Measurements from ENCODE around the gene MAGI2.

The MAGI2 gene

GRCh38 chr7:79420464-79420863, 33.0 kb downstream of the MAGI2 start:
- no peak for DNase-seq
- H3K36me3 ChIP-seq (ENCODE audit: control insufficient read depth, insufficient read depth, low read length), result no peaks in the 10 kb centered on the region
- no peaks in the 10 kb centered on the region for H3K27me3 ChIP-seq (replicated peaks; ENCODE audit: control insufficient read depth, insufficient read depth, low read length, poor library complexity, severe bottlenecking)
- no peak overlapping the region for H3K27ac ChIP-seq (ENCODE audit: insufficient read depth, low read length, poor library complexity, severe bottlenecking)
- H3K9me3 ChIP-seq (ENCODE audit: control insufficient read depth, low read length), result no peaks in the 10 kb centered on the region
- H3K4me1 ChIP-seq (ENCODE audit: control insufficient read depth, insufficient read depth, low read length, poor library complexity, severe bottlenecking), result no peaks in the 10 kb centered on the region
- no peak overlapping the region for H3K4me3 ChIP-seq (ENCODE audit: insufficient read depth, low read depth, low read length, poor library complexity, severe bottlenecking)

- Histone ChIP-seq H3K27me3 (replicated peaks; ENCODE audit: control insufficient read depth, insufficient read depth, low read length, poor library complexity, severe bottlenecking) (no peaks in the 10 kb centered on the region), H3K36me3 (ENCODE audit: control insufficient read depth, insufficient read depth, low read length) (no peaks in the 10 kb centered on the region), H3K4me1 (ENCODE audit: control insufficient read depth, insufficient read depth, low read length, poor library complexity, severe bottlenecking) (no peaks in the 10 kb centered on the region), H3K9me3 (ENCODE audit: control insufficient read depth, low read length) (no peaks in the 10 kb centered on the region), H3K4me3 (ENCODE audit: insufficient read depth, low read depth, low read length, poor library complexity, severe bottlenecking) (no peak overlapping the region), H3K27ac (ENCODE audit: insufficient read depth, low read length, poor library complexity, severe bottlenecking) (no peak overlapping the region)
- no peak for DNase-seq
Measured at GRCh38 chr7:79414910-79415309, 38.6 kb downstream of the MAGI2 start.

- no peak overlapping the region for H3K4me3 ChIP-seq (ENCODE audit: insufficient read depth, low read depth, low read length, poor library complexity, severe bottlenecking)
- no peaks in the 10 kb centered on the region for H3K36me3 ChIP-seq (ENCODE audit: control insufficient read depth, insufficient read depth, low read length)
- no peaks in the 10 kb centered on the region for H3K4me1 ChIP-seq (ENCODE audit: control insufficient read depth, insufficient read depth, low read length, poor library complexity, severe bottlenecking)
- no peaks in the 10 kb centered on the region for H3K27me3 ChIP-seq (replicated peaks; ENCODE audit: control insufficient read depth, insufficient read depth, low read length, poor library complexity, severe bottlenecking)
- H3K9me3 ChIP-seq (ENCODE audit: control insufficient read depth, low read length), result no peaks in the 10 kb centered on the region
- H3K27ac ChIP-seq (ENCODE audit: insufficient read depth, low read length, poor library complexity, severe bottlenecking), result no peak overlapping the region
- no peak for DNase-seq
Measured at GRCh38 chr7:79412915-79413314, 40.6 kb downstream of the MAGI2 start.

GRCh38 chr7:79412438-79412837, 41.0 kb downstream of the MAGI2 start:
- H3K9me3 ChIP-seq (ENCODE audit: control insufficient read depth, low read length), result no peaks in the 10 kb centered on the region
- H3K36me3 ChIP-seq (ENCODE audit: control insufficient read depth, insufficient read depth, low read length), result no peaks in the 10 kb centered on the region
- H3K4me3 ChIP-seq (ENCODE audit: insufficient read depth, low read depth, low read length, poor library complexity, severe bottlenecking), result no peak overlapping the region
- no peaks in the 10 kb centered on the region for H3K4me1 ChIP-seq (ENCODE audit: control insufficient read depth, insufficient read depth, low read length, poor library complexity, severe bottlenecking)
- DNase-seq, result no peak
- no peak overlapping the region for H3K27ac ChIP-seq (ENCODE audit: insufficient read depth, low read length, poor library complexity, severe bottlenecking)
- H3K27me3 ChIP-seq (replicated peaks; ENCODE audit: control insufficient read depth, insufficient read depth, low read length, poor library complexity, severe bottlenecking), result no peaks in the 10 kb centered on the region

GRCh38 chr7:79410345-79410744, 43.1 kb downstream of the MAGI2 start:
- DNase-seq, result no peak
- Histone ChIP-seq H3K4me3 (ENCODE audit: insufficient read depth, low read depth, low read length, poor library complexity, severe bottlenecking) (no peak overlapping the region), H3K27me3 (replicated peaks; ENCODE audit: control insufficient read depth, insufficient read depth, low read length, poor library complexity, severe bottlenecking) (no peaks in the 10 kb centered on the region), H3K9me3 (ENCODE audit: control insufficient read depth, low read length) (no peaks in the 10 kb centered on the region), H3K36me3 (ENCODE audit: control insufficient read depth, insufficient read depth, low read length) (no peaks in the 10 kb centered on the region), H3K27ac (ENCODE audit: insufficient read depth, low read length, poor library complexity, severe bottlenecking) (no peak overlapping the region), H3K4me1 (ENCODE audit: control insufficient read depth, insufficient read depth, low read length, poor library complexity, severe bottlenecking) (no peaks in the 10 kb centered on the region)

GRCh38 chr7:79407351-79407750, 46.1 kb downstream of the MAGI2 start:
- Histone ChIP-seq H3K27ac (ENCODE audit: insufficient read depth, low read length, poor library complexity, severe bottlenecking) (no peak overlapping the region), H3K36me3 (ENCODE audit: control insufficient read depth, insufficient read depth, low read length) (no peaks in the 10 kb centered on the region), H3K9me3 (ENCODE audit: control insufficient read depth, low read length) (no peaks in the 10 kb centered on the region), H3K4me1 (ENCODE audit: control insufficient read depth, insufficient read depth, low read length, poor library complexity, severe bottlenecking) (no peaks in the 10 kb centered on the region), H3K4me3 (ENCODE audit: insufficient read depth, low read depth, low read length, poor library complexity, severe bottlenecking) (no peak overlapping the region), H3K27me3 (replicated peaks; ENCODE audit: control insufficient read depth, insufficient read depth, low read length, poor library complexity, severe bottlenecking) (no peaks in the 10 kb centered on the region)
- no peak for DNase-seq

- Histone ChIP-seq H3K4me3 (ENCODE audit: insufficient read depth, low read depth, low read length, poor library complexity, severe bottlenecking) (no peak overlapping the region), H3K27me3 (replicated peaks; ENCODE audit: control insufficient read depth, insufficient read depth, low read length, poor library complexity, severe bottlenecking) (no peaks in the 10 kb centered on the region), H3K4me1 (ENCODE audit: control insufficient read depth, insufficient read depth, low read length, poor library complexity, severe bottlenecking) (no peaks in the 10 kb centered on the region), H3K36me3 (ENCODE audit: control insufficient read depth, insufficient read depth, low read length) (no peaks in the 10 kb centered on the region), H3K9me3 (ENCODE audit: control insufficient read depth, low read length) (no peaks in the 10 kb centered on the region), H3K27ac (ENCODE audit: insufficient read depth, low read length, poor library complexity, severe bottlenecking) (no peak overlapping the region)
- DNase-seq, result no peak
Measured at GRCh38 chr7:79406371-79406770, 47.1 kb downstream of the MAGI2 start.

GRCh38 chr7:79405368-79405767, 48.1 kb downstream of the MAGI2 start:
- no peak for DNase-seq
- Histone ChIP-seq H3K9me3 (ENCODE audit: control insufficient read depth, low read length) (no peaks in the 10 kb centered on the region), H3K27me3 (replicated peaks; ENCODE audit: control insufficient read depth, insufficient read depth, low read length, poor library complexity, severe bottlenecking) (no peaks in the 10 kb centered on the region), H3K27ac (ENCODE audit: insufficient read depth, low read length, poor library complexity, severe bottlenecking) (no peak overlapping the region), H3K36me3 (ENCODE audit: control insufficient read depth, insufficient read depth, low read length) (no peaks in the 10 kb centered on the region), H3K4me1 (ENCODE audit: control insufficient read depth, insufficient read depth, low read length, poor library complexity, severe bottlenecking) (no peaks in the 10 kb centered on the region), H3K4me3 (ENCODE audit: insufficient read depth, low read depth, low read length, poor library complexity, severe bottlenecking) (no peak overlapping the region)

- H3K27me3 ChIP-seq (replicated peaks; ENCODE audit: control insufficient read depth, insufficient read depth, low read length, poor library complexity, severe bottlenecking), result no peaks in the 10 kb centered on the region
- no peaks in the 10 kb centered on the region for H3K9me3 ChIP-seq (ENCODE audit: control insufficient read depth, low read length)
- no peaks in the 10 kb centered on the region for H3K4me1 ChIP-seq (ENCODE audit: control insufficient read depth, insufficient read depth, low read length, poor library complexity, severe bottlenecking)
- H3K27ac ChIP-seq (ENCODE audit: insufficient read depth, low read length, poor library complexity, severe bottlenecking), result no peak overlapping the region
- no peak overlapping the region for H3K4me3 ChIP-seq (ENCODE audit: insufficient read depth, low read depth, low read length, poor library complexity, severe bottlenecking)
- no peaks in the 10 kb centered on the region for H3K36me3 ChIP-seq (ENCODE audit: control insufficient read depth, insufficient read depth, low read length)
- no peak for DNase-seq
Measured at GRCh38 chr7:79403879-79404278, 49.6 kb downstream of the MAGI2 start.

- H3K36me3 ChIP-seq (ENCODE audit: control insufficient read depth, insufficient read depth, low read length), result no peaks in the 10 kb centered on the region
- no peak overlapping the region for H3K27ac ChIP-seq (ENCODE audit: insufficient read depth, low read length, poor library complexity, severe bottlenecking)
- no peaks in the 10 kb centered on the region for H3K9me3 ChIP-seq (ENCODE audit: control insufficient read depth, low read length)
- DNase-seq, result no peak
- no peaks in the 10 kb centered on the region for H3K27me3 ChIP-seq (replicated peaks; ENCODE audit: control insufficient read depth, insufficient read depth, low read length, poor library complexity, severe bottlenecking)
- H3K4me3 ChIP-seq (ENCODE audit: insufficient read depth, low read depth, low read length, poor library complexity, severe bottlenecking), result no peak overlapping the region
- no peaks in the 10 kb centered on the region for H3K4me1 ChIP-seq (ENCODE audit: control insufficient read depth, insufficient read depth, low read length, poor library complexity, severe bottlenecking)
Measured at GRCh38 chr7:79403451-79403850, 50.0 kb downstream of the MAGI2 start.

- H3K4me3 ChIP-seq (ENCODE audit: insufficient read depth, low read depth, low read length, poor library complexity, severe bottlenecking), result no peak overlapping the region
- DNase-seq, result no peak
Measured at GRCh38 chr7:79401254-79401653, 52.2 kb downstream of the MAGI2 start.

More at GRCh38 chr7:79401254-79401653, 52.2 kb downstream of the MAGI2 start:
- no peaks in the 10 kb centered on the region for H3K27me3 ChIP-seq (replicated peaks; ENCODE audit: control insufficient read depth, insufficient read depth, low read length, poor library complexity, severe bottlenecking)
- no peaks in the 10 kb centered on the region for H3K36me3 ChIP-seq (ENCODE audit: control insufficient read depth, insufficient read depth, low read length)
- H3K4me1 ChIP-seq (ENCODE audit: control insufficient read depth, insufficient read depth, low read length, poor library complexity, severe bottlenecking), result no peaks in the 10 kb centered on the region
- no peak overlapping the region for H3K27ac ChIP-seq (ENCODE audit: insufficient read depth, low read length, poor library complexity, severe bottlenecking)
- H3K9me3 ChIP-seq (ENCODE audit: control insufficient read depth, low read length), result no peaks in the 10 kb centered on the region
